HUES6 (cell line): Measurements from ENCODE around the gene EML4.

Source experiments
- H3K27ac ChIP-seq: 2 replicates; pipeline ENCODE4 v1.7.0; 2013; ENCODE audit warnings: low read depth, mild to moderate bottlenecking, low read length, inconsistent platforms
- H3K27me3 ChIP-seq: 2 replicates; pipeline ENCODE4 v1.6.1; 2013; ENCODE audit warnings: low read length; ENCODE audit not compliant: control insufficient read depth, insufficient read depth
- H3K36me3 ChIP-seq: 2 replicates; pipeline ENCODE4 v1.6.1; 2013; ENCODE audit warnings: low read length; ENCODE audit not compliant: control insufficient read depth, insufficient read depth
- H3K4me1 ChIP-seq: 2 replicates; pipeline ENCODE4 v1.6.1; 2013; ENCODE audit warnings: low read length; ENCODE audit not compliant: control insufficient read depth, insufficient read depth
- H3K4me3 ChIP-seq: 2 replicates; pipeline ENCODE4 v1.5.1; 2013; ENCODE audit warnings: low read depth, low read length
- H3K9ac ChIP-seq: one replicate; pipeline ENCODE4 v1.6.1; 2013; ENCODE audit warnings: mild to moderate bottlenecking, low read length
- H3K9me3 ChIP-seq: 2 replicates; pipeline ENCODE4 v1.6.1; 2013; ENCODE audit warnings: low read depth, low read length; ENCODE audit not compliant: control insufficient read depth, insufficient read depth

EML4 gene

DNA sequence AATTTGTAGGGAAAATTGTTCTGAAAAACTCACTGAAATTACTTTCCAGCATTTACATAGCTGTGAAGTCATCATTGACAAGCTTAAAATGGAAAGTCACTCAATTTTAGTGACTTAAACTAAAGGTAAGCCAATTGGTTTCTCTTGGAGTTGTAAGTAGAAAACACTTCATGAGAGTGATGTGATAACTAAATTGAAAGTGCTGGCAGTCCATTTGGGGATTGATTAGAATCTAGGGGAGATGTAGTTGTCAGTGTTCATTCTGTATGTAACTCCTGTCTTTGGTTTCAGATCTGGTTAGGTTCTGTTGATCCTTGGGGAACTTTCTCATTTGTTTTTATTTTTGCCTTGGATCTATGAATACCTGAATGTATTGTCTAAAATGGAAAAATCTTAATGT is 138.0 kb downstream of the EML4 start:
- Histone ChIP-seq H3K36me3 (peaks cover 41% of the 10 kb centered on the region), H3K4me3 (no peak overlapping the region), H3K9ac (no peak overlapping the region), H3K27me3 (no peaks in the 10 kb centered on the region), H3K27ac (no peak overlapping the region), H3K9me3 (no peaks in the 10 kb centered on the region), H3K4me1 (no peaks in the 10 kb centered on the region)

DNA sequence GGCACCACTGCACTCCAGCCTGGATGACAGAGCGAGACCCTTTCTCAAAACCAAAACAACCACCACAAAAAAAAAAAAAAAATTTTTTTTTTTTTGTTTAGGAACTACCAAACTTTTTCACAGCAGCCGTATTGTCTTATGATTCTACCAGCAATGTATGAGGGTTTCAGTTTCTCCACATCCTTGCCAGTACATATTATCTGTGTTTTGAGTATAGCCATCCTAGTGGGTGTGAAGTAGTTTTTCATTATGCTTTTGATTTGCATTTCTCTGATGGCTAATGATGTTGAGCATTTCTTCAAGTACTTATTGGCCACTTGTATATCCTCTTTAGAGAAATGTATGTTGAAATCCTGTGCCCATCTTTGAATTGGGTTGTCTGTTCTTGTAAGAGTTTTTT is 140.2 kb downstream of the EML4 start:
- no peak overlapping the region for H3K4me3 ChIP-seq
- H3K36me3 ChIP-seq, result peaks cover 24% of the 10 kb centered on the region
- no peaks in the 10 kb centered on the region for H3K27me3 ChIP-seq
- no peaks in the 10 kb centered on the region for H3K9me3 ChIP-seq
- no peaks in the 10 kb centered on the region for H3K4me1 ChIP-seq
- H3K9ac ChIP-seq, result no peak overlapping the region
- no peak overlapping the region for H3K27ac ChIP-seq

DNA sequence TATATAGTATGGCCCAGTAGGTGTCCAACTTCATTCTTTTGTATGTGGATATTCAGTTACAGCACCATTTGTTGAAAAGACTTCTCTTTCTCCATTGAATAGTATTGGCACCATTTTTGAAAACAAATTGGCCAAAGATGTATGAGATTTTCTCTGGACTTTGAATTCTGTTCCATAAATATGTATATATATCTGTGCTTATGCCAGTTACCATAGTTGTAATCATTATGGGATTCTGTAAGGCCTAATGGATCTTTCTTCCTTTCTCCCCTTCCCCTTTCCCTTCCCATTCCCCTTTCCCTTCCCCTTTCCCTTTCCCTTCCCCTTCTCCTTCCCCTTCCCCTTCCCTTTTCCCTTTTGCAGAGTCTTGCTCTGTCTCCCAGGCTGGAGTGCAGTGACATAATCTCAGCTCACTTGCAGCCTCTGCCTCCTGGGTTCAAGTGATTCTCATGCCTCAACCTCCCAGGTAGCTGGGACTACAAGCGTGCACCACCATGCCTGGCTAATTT is 140.9 kb downstream of the EML4 start:
- Histone ChIP-seq H3K27me3 (no peaks in the 10 kb centered on the region), H3K9me3 (no peaks in the 10 kb centered on the region), H3K4me1 (no peaks in the 10 kb centered on the region), H3K4me3 (no peak overlapping the region), H3K27ac (no peak overlapping the region), H3K9ac (no peak overlapping the region), H3K36me3 (peaks cover 22% of the 10 kb centered on the region)

DNA sequence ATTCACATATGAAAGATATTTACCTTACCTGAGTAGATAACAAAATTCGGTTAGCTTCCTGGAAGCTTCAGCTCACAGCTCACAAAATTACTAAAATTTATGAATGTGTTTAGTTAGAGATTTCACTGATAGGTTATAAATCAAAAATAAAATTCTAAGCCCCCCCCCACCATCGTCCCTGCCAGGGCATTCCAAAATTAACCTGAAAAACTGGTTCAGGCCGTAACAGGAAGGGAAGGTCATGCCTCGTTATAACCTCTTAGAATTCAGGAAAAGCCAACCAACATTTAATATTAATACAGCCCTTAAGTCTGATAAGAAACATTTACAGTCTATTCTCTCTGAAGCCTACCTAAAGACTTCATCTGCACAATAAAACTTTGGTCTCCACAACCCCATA is 143.0 kb downstream of the EML4 start:
- no peak overlapping the region for H3K27ac ChIP-seq
- no peak overlapping the region for H3K4me3 ChIP-seq
- H3K27me3 ChIP-seq, result no peaks in the 10 kb centered on the region
- H3K9me3 ChIP-seq, result no peaks in the 10 kb centered on the region
- H3K4me1 ChIP-seq, result no peaks in the 10 kb centered on the region
- peaks cover 27% of the 10 kb centered on the region for H3K36me3 ChIP-seq
- H3K9ac ChIP-seq, result no peak overlapping the region

DNA sequence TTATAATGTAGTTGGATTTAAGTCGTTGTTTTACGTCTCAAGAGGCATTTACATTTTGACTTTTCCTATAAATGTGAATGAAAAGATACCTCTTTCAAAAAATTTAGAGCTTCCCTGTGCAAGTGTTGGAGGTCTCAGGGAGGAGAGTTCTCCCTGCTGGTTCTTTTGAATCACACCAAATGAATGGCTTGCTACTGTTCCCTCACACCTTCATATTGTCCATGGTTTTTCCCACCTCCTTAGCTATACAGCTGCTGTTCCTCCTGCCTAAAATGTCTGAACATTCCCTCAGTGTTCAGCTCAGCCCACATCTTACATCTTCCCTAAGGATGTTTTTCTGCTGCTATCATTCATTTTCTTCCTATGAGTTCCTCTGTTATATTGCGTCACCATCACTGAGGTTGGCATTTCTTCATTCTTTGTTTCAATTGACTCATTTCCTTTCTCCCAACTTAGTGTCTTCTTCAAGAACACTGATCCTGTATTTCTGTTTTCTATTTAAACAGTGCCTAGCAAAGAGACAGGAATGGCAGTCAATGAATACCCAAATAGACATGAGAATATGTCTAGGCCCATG is 145.8 kb downstream of the EML4 start:
- Histone ChIP-seq H3K36me3 (peaks cover 43% of the 10 kb centered on the region), H3K9ac (no peak overlapping the region), H3K27me3 (no peaks in the 10 kb centered on the region), H3K4me3 (no peak overlapping the region), H3K27ac (no peak overlapping the region), H3K4me1 (no peaks in the 10 kb centered on the region), H3K9me3 (no peaks in the 10 kb centered on the region)

DNA sequence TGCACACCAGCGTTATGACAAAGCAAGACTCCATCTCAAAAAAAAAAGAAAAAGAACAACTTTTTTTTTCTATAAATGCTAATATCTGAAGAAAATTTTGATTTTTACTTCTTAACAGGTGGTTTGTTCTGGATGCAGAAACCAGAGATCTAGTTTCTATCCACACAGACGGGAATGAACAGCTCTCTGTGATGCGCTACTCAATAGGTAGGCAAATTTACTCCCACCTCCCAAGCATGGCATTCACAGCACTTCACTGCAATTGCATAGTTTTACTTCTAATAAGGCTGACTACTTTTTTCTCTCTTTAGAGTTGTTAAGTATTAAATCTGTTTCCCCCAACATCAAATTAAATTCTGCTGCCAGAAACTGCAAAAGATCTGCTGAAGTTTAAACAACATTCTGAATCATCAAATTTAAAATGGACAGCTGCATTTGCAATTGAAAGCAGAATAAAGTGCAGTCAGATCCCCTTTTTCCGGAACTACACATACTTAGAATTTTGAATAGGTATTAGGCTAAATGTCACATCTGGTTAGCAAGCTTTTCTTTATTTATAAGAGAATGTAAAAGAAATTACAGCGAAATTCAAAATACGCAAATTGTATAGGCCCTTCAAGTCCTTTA is 146.8 kb downstream of the EML4 start:
- no peaks in the 10 kb centered on the region for H3K9me3 ChIP-seq
- H3K9ac ChIP-seq, result no peak overlapping the region
- no peak overlapping the region for H3K4me3 ChIP-seq
- H3K36me3 ChIP-seq, result peaks cover 52% of the 10 kb centered on the region
- H3K27me3 ChIP-seq, result no peaks in the 10 kb centered on the region
- no peak overlapping the region for H3K27ac ChIP-seq
- no peaks in the 10 kb centered on the region for H3K4me1 ChIP-seq

DNA sequence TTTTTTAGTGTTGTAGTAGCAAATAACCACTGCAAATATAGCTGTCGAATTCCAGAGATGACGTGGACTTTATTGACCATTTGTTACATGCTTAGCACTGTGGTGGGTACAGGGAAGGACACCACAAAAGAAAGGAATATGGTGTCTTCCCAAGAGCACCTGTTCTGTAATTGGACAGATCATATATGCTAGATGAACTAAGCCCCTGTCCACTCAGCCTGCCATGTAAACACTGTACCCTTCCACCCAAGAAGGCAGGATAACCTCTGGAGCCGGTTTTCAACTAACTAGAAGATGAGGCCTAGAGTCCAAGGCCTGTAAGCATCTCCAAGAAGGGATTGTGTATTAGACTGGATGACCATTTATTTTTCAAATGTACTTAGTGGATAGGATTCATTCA is 147.8 kb downstream of the EML4 start:
- peaks cover 56% of the 10 kb centered on the region for H3K36me3 ChIP-seq
- H3K4me3 ChIP-seq, result no peak overlapping the region
- H3K27me3 ChIP-seq, result no peaks in the 10 kb centered on the region
- H3K27ac ChIP-seq, result no peak overlapping the region
- H3K4me1 ChIP-seq, result no peaks in the 10 kb centered on the region
- no peak overlapping the region for H3K9ac ChIP-seq
- H3K9me3 ChIP-seq, result no peaks in the 10 kb centered on the region

DNA sequence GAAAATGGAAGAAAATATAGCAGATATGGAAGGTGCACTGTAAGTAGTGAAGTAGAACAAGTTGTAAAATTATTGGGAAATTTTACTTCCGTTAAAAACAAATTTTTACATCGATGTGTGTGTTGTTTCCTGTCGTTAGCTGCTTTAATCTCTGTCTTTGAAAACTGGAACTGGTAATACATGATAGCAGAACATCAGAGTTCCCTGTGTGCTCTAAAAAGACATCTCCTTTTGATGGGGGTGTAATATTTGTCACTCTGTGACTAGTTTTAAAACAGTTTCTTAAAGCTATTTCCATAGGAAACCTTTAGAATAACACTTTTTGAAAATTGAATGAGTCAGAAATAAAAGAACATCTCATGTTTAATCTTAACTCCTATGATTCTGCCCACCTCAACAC is 148.3 kb downstream of the EML4 start:
- Histone ChIP-seq H3K4me3 (no peak overlapping the region), H3K9ac (no peak overlapping the region), H3K36me3 (peaks cover 56% of the 10 kb centered on the region), H3K27me3 (no peaks in the 10 kb centered on the region), H3K27ac (no peak overlapping the region), H3K4me1 (no peaks in the 10 kb centered on the region), H3K9me3 (no peaks in the 10 kb centered on the region)

DNA sequence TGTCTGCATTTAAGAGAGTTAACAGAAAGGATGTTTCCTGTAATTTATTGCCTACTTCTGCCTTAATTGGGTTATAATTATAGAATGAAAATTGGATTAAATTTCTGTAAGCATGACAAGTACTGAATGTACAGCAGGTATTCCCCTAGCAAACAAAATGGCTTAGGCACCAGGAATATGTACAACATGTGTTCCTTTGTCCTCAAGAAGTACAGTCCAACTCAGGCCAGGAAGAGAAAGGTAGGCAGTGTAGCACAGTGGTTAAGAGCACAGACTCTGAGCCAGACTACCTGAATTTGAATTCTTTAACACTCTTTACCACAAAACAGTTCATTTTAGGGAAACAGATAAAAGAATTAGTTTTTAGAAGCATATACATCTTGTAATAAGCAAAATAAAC is 148.8 kb downstream of the EML4 start:
- H3K4me1 ChIP-seq, result no peaks in the 10 kb centered on the region
- no peak overlapping the region for H3K9ac ChIP-seq
- peaks cover 56% of the 10 kb centered on the region for H3K36me3 ChIP-seq
- H3K27me3 ChIP-seq, result no peaks in the 10 kb centered on the region
- H3K4me3 ChIP-seq, result no peak overlapping the region
- no peak overlapping the region for H3K27ac ChIP-seq
- no peaks in the 10 kb centered on the region for H3K9me3 ChIP-seq

DNA sequence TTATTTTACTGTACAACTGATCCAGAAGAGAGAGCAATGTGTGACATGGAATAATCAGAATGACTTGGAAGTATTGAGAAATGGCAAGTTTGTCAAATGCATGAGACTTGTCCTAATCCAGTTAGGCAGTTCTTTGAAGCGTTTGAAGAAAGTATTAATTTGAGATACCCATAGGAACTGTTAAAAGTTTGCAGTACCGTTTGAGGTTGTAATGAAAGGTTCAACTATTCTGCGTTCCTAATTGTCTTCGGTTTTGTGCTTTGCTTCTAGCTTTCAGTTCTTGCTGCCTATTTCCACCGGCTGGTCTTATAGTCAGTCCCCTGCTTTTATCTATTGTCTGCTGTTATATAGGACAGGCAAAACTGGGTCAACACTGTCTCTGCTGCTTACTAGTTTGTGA is 150.1 kb downstream of the EML4 start:
- H3K4me3 ChIP-seq, result no peak overlapping the region
- no peak overlapping the region for H3K27ac ChIP-seq
- H3K36me3 ChIP-seq, result peaks cover 55% of the 10 kb centered on the region
- H3K9me3 ChIP-seq, result no peaks in the 10 kb centered on the region
- no peak overlapping the region for H3K9ac ChIP-seq
- H3K4me1 ChIP-seq, result no peaks in the 10 kb centered on the region
- H3K27me3 ChIP-seq, result no peaks in the 10 kb centered on the region

DNA sequence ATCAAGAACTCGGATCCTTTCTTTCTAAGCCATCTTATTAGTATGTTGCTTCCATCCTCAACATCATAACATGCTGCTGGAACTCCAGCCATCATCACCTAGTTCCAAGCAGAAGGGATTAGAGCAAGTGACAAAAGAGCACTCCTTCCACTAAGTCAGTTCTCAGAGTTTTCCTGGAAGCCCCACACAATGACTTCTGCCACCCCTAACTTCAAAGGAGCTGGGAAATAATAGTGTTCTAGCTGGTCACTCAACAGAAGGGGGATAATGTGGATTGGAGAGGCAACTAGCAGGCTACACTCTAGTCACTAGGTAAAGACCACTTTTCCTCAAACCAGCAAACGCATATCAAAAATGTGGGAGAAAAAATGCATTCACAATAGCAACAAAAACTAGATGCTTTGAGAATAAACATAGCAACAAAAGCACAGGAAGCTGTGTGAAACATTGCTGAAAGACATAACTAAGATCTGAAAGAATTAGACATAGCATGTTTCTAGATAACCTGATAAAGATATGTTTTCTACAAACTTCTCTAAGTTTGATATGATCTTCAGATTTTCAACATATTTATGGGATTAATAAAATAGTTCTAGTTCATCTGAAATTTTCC is 152.4 kb downstream of the EML4 start:
- H3K9me3 ChIP-seq, result no peaks in the 10 kb centered on the region
- no peaks in the 10 kb centered on the region for H3K27me3 ChIP-seq
- H3K4me3 ChIP-seq, result no peak overlapping the region
- H3K36me3 ChIP-seq, result peaks cover 48% of the 10 kb centered on the region
- H3K4me1 ChIP-seq, result no peaks in the 10 kb centered on the region
- H3K27ac ChIP-seq, result no peak overlapping the region
- no peak overlapping the region for H3K9ac ChIP-seq
